ENCODE results near the gene MAX.
"Not testable (repeated sequence)": the region's sequence is repeated elsewhere in the genome, so short reads cannot be mapped to it uniquely, and the experiment has no call there.

The MAX gene

DNA sequence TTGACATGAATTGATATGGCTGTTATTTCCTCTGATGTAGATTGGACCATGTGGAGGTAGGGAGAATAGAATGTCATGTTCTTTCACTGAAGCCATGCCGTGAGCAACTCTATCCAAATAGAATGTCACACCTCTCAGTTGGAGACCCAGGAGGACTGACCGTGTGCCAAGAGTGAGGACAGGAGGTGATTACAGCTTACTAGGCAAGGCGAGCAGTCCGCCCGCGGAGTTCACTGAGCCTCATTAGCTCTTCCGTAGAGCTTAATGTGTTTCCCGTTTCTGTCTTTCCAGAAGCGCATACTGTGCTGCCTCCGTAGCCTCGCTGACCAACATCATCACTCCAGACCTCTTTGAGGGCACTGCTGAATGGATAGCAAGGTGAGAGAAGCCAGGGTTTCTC is 70.0 kb downstream of the MAX start:
- no peak for FAIRE-seq

DNA sequence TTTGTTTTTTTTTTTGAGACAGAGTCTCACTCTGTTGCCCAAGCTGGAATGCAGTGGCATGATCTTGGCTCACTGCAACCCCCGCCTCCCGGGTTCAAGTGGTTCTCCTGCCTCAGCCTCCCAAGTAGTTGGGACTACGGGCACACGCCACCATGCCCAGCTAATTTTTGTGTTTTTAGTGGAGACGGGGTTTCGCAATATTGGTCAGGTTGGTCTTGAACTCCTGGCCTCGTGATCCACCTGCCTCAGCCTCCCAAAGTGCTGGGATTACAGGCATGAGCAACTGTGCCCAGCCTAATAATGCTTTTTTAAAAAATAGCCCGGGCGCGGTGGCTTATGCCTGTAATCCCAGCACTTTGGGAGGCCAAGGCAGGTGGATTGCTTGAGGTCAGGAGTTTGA is 71.0 kb downstream of the MAX start:
- not testable (repeated sequence) for FAIRE-seq

DNA sequence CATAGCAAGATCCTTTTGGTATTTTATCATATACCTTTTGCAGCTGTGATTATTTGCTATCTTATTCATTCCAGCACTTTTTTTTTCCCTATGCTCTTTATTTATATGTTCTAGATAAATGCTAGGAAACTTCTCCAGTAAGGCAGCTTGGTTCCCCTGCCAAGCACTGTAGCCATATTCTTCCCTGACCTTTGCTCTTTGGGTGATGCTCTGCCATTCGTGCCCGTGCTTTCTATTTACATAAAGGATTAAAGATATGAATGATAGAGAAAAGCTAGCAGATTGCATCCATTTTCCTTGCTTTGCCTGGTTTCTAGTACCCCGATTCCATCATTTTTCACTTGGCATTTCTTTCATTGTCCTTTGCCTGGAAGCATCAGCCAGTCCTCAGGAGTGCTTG is 73.4 kb downstream of the MAX start:
- FAIRE-seq, result no peak

DNA sequence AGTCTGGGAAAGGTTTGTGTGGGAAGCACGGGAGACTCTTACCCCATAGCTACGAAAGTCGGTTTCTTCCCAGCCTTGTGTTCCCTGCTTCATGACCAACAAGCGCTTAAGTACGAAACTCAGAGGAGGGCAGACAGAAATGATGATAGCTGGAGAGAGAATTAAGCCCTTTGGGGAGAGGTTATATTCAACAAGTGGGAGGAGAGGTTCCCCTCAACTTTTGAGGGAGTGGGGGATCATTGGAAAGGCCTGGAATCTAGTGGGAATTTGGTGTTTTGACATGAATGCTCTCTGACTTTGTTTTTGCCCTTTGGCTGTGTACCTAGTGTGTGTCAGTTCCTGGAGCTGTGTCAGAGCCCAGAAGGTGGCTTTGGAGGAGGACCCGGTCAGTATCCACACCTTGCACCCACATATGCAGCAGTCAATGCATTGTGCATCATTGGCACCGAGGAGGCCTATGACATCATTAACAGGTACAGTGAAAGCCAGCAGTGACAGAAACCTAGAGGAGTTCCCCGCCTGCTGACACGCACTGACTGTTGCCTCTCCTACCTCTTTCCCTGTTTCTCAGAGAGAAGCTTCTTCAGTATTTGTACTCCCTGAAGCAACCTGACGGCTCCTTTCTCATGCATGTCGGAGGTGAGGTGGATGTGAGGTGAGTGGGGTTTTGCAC is 75.1 kb downstream of the MAX start:
- no peak for FAIRE-seq

DNA sequence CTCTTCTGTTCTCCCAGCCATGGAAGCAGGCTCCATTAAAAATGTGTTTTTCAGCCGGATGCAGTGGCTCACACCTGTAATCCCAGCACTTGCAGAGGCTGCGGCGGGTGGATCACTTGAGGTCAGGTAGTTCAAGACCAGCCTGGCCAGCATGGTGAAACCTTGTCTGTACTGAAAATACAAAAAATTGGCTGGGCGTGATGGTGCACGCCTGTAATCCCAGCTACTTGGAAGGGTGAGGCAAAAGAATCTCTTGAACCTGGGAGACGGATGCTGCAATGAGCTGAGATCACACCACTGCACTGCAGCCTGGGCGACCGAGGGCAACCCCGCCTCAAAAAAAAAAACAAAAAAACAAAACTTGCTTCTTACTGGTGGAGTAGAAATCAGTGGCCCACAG is 75.8 kb downstream of the MAX start:
- no peak for FAIRE-seq

DNA sequence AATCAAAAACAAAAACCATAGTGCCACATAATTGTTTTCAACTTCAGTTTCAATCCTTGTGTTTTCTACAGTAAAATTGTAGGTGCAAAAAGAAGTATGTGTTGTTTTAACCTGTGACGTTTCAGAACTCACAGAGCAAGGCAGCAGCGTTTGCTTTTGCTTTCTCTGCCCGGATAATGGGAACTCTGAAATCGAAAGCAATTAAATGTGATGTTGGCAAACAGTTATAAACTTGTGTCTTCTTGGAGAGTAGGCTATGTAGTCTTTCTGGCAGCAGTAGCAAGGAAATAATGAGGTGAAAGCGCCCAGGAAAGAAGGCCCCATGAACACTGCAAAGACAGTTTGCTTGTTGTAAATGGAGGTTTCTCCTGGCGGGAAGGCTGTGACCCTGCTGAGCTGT is 76.5 kb downstream of the MAX start:
- no peak for FAIRE-seq
